Measurements from ENCODE around the gene WNT10A.

- no peak for TF ChIP-seq CTCF (conservative IDR thresholded peaks at IDR 0.05; ENCODE audit: low read depth, low read length)
- no peak for TF ChIP-seq EZH2 (IDR thresholded peaks at IDR 0.05; ENCODE audit: borderline replicate concordance, low read depth, low read length, poor library complexity, severe bottlenecking)
Measured at GRCh38 chr2:218831378-218831990, 49.2 kb upstream of the WNT10A start, which contains the start of gene PRKAG3.

Data from A673 (cell line).